ENCODE measurements around the gene RAB40C.

Gene RAB40C

DNA sequence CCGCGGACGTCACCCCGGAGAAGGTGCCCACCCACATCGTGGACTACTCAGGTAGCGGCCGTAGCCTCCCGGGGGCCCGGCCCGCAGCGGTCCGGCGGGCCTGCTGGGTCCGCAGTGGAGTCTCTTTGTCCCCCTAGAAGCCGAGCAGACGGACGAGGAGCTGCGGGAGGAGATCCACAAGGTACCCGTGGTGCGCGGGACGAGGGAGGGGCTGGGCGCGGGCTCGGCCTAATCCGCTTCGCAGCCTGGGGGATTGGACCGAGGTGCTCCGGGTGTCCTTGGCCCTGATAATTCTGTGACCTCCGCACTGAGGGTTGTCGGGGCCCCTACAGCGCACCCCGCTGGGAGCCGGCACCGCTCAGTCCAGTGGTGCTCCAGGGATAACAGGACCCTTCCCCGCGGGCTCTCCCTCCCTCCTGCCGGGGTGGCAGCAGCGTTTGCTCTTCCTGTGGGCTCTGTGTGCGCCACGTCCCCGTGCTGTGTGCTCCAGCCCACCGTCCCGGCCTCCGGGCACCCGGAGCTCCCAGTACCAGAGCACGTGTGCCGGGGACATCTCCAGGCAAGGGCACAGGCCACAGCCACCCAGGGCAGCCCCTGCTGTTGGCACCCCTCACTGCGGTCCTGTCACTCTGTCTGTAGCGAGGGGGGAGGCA lies 78.8 kb downstream of the RAB40C start:
- H3K4me3 ChIP-seq: peak overlapping the region; percentile 94
- TF ChIP-seq FOXP2 (optimal IDR thresholded peaks at IDR 0.05; ENCODE audit: control extremely low read depth, extremely low read length, insufficient read depth) (no peak), EZH2 (IDR thresholded peaks at IDR 0.05) (no peak), POLR2AphosphoS5 (IDR thresholded peaks at IDR 0.05; ENCODE audit: borderline replicate concordance, low read depth, low read length) (no peak)
- peak overlapping the region; percentile 83 for H3K27ac ChIP-seq
- H3K9me3 ChIP-seq (ENCODE audit: low read depth, low read length): no peaks in the 10 kb centered on the region
- no peak for DNase-seq (ENCODE audit: low read depth, low spot score)
- peak overlapping the region; percentile 98 for H3K9ac ChIP-seq (ENCODE audit: insufficient read length)
- peaks cover 42% of the 10 kb centered on the region; the same call in 1 of the 2 replicates for H3K36me3 ChIP-seq (ENCODE audit: insufficient read depth, low read length)

DNA sequence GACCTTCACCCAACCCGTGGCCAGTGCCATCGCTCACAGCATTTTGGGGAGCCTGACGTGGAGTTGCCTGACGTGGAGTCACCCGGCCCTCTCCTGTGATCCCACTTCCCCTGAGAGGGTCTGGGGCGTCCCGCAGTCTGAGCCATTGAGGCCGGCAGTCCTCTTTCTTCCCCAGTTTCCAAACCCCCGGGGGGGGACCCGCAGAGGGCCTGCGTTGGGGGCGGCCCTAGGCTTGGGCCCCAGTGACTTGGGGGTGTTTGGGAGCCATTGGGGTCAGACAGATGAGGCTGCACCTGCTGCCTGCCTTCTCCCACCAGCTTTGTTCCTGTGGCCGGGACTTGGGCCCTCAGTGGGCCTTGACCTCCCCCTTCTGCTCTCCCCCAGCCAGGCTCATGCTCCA lies 79.8 kb downstream of the RAB40C start:
- peaks cover 49% of the 10 kb centered on the region; the same call in 1 of the 2 replicates for H3K36me3 ChIP-seq (ENCODE audit: insufficient read depth, low read length)

DNA sequence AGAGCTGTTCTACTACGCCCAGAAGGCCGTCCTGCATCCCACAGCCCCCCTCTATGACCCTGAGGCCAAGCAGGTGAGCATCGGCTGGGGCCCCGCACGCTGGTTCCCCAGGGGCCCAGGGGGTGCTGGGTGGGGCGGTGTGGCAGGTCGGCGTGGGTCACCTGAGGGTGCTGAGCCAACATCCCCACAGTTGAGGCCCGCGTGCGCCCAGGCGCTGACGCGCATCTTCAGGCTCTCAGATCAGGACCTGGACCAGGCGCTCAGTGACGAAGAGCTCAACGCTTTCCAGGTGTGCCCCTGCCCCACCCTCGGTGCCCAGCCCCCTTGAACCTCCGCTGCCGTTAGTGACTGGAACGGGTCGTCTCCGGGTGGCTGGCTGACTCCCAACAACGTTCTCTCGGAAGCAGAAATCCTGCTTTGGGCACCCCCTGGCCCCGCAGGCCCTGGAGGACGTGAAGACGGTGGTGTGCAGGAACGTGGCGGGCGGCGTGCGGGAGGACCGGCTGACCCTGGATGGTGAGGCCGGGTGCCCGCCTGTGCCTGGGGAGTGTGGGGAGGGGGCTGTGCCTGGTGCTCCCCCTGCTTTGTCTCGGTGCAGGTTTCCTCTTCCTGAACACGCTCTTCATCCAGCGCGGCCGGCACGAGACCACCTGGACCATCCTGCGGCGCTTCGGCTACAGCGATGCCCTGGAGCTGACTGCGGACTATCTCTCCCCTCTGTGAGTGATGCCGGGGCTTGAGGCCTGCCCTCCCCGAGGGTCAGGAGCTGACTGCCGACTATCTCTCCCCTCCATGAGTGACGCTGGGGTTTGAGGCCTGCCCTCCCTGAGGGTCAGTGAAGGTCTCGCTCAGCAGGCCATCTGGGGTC lies 80.9 kb downstream of the RAB40C start:
- H3K9ac ChIP-seq (ENCODE audit: insufficient read length): no peak overlapping the region

More for the DNA sequence above, 79.8 kb downstream of the RAB40C start:
- H3K4me3 ChIP-seq: no peak overlapping the region
- no peaks in the 10 kb centered on the region for H3K9me3 ChIP-seq (ENCODE audit: low read depth, low read length)
- H3K9ac ChIP-seq (ENCODE audit: insufficient read length): no peak overlapping the region
- H3K27ac ChIP-seq: no peak overlapping the region
- TF ChIP-seq FOXP2 (optimal IDR thresholded peaks at IDR 0.05; ENCODE audit: control extremely low read depth, extremely low read length, insufficient read depth): no peak
- no peak for TF ChIP-seq POLR2AphosphoS5 (IDR thresholded peaks at IDR 0.05; ENCODE audit: borderline replicate concordance, low read depth, low read length)
- DNase-seq (ENCODE audit: low read depth, low spot score): no peak

DNA sequence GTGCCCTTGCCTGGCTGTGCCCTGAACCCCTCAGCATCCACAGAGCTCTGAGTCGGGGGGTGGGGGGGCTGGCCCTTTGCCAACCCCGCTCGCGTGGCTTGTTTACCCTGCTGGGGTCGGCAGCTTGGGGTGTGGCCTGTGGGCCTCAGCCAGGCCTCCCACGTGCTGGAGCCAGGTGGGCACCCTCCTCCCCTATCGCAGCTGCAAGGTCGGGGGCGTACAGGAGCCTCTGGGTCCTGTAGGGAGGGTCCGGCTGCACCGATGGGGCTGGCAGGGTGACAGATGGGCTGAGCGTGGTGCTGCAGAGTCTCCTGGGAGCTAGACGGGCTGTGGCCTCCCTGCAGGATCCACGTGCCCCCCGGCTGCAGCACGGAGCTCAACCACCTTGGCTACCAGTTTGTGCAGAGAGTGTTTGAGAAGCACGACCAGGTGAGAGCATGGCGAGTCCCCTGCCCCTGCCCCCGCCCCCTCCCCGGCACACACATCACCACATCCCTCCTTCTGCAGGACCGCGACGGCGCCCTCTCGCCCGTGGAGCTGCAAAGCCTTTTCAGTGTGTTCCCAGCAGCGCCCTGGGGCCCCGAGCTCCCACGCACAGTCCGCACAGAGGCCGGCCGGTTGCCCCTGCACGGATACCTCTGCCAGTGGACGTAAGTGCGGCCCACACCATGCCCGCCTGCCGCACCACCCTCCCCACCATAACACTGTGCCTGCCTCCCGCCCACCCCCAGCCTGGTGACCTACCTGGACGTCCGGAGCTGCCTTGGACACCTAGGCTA lies 81.7 kb downstream of the RAB40C start:
- TF ChIP-seq FOXP2 (optimal IDR thresholded peaks at IDR 0.05; ENCODE audit: control extremely low read depth, extremely low read length, insufficient read depth) (no peak), POLR2AphosphoS5 (IDR thresholded peaks at IDR 0.05; ENCODE audit: borderline replicate concordance, low read depth, low read length) (no peak), EZH2 (IDR thresholded peaks at IDR 0.05) (no peak)
- Histone ChIP-seq H3K27ac (no peak overlapping the region), H3K4me3 (no peak overlapping the region), H3K9ac (ENCODE audit: insufficient read length) (no peak overlapping the region), H3K9me3 (ENCODE audit: low read depth, low read length) (no peaks in the 10 kb centered on the region), H3K36me3 (ENCODE audit: insufficient read depth, low read length) (peaks cover 49% of the 10 kb centered on the region; the same call in 1 of the 2 replicates)
- DNase-seq (ENCODE audit: low read depth, low spot score): no peak

More for the DNA sequence above, 80.9 kb downstream of the RAB40C start:
- no peak overlapping the region for H3K27ac ChIP-seq
- H3K36me3 ChIP-seq (ENCODE audit: insufficient read depth, low read length): peaks cover 49% of the 10 kb centered on the region; the same call in 1 of the 2 replicates
- no peak for DNase-seq (ENCODE audit: low read depth, low spot score)
- no peak overlapping the region for H3K4me3 ChIP-seq
- H3K9me3 ChIP-seq (ENCODE audit: low read depth, low read length): no peaks in the 10 kb centered on the region
- TF ChIP-seq FOXP2 (optimal IDR thresholded peaks at IDR 0.05; ENCODE audit: control extremely low read depth, extremely low read length, insufficient read depth) (no peak), POLR2AphosphoS5 (IDR thresholded peaks at IDR 0.05; ENCODE audit: borderline replicate concordance, low read depth, low read length) (no peak), EZH2 (IDR thresholded peaks at IDR 0.05) (no peak)

DNA sequence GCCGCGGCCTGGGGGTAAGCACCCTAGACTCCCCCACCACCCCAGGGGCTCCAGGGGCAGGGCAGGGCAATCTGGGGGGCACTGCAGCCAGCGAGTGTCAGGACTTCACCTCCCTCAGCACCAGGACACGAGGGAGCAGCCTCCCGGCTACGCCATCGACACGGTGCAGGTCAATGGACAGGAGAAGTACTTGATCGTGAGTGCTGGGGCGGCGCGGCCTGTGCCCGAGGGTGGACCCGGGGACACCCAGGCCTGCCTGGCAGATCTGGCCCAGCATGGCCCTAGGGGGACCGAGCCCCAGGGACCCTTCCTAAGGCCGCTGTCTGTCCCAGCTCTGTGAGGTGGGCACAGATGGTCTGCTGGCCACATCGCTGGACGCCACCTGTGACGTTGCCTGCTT lies 82.5 kb downstream of the RAB40C start:
- Histone ChIP-seq H3K36me3 (ENCODE audit: insufficient read depth, low read length) (peaks cover 49% of the 10 kb centered on the region; the same call in 1 of the 2 replicates), H3K27ac (no peak overlapping the region)

DNA sequence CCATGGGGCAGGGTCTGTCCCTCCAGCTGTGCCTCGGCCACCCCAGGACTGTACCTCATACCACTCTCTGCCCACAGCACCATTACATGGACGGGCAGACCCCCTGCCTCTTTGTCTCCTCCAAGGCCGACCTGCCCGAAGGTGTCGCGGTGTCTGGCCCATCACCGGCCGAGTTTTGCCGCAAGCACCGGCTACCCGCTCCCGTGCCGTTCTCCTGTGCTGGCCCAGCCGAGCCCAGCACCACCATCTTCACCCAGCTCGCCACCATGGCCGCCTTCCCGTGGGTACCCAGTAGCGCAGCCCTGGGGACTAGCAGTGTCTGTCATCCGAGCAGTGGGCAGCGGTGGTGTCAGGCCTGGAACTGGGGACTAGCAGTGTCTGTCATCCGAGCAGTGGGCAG lies 83.0 kb downstream of the RAB40C start:
- no peak for DNase-seq (ENCODE audit: low read depth, low spot score)
- Histone ChIP-seq H3K36me3 (ENCODE audit: insufficient read depth, low read length) (peaks cover 49% of the 10 kb centered on the region; the same call in 1 of the 2 replicates), H3K4me3 (no peak overlapping the region), H3K9ac (ENCODE audit: insufficient read length) (no peak overlapping the region), H3K9me3 (ENCODE audit: low read depth, low read length) (no peaks in the 10 kb centered on the region), H3K27ac (no peak overlapping the region)
- no peak for TF ChIP-seq FOXP2 (optimal IDR thresholded peaks at IDR 0.05; ENCODE audit: control extremely low read depth, extremely low read length, insufficient read depth)
- no peak for TF ChIP-seq POLR2AphosphoS5 (IDR thresholded peaks at IDR 0.05; ENCODE audit: borderline replicate concordance, low read depth, low read length)
- TF ChIP-seq EZH2 (IDR thresholded peaks at IDR 0.05): no peak

More for the DNA sequence above, 82.5 kb downstream of the RAB40C start:
- no peak for DNase-seq (ENCODE audit: low read depth, low spot score)
- TF ChIP-seq EZH2 (IDR thresholded peaks at IDR 0.05): no peak
- TF ChIP-seq FOXP2 (optimal IDR thresholded peaks at IDR 0.05; ENCODE audit: control extremely low read depth, extremely low read length, insufficient read depth): no peak
- TF ChIP-seq POLR2AphosphoS5 (IDR thresholded peaks at IDR 0.05; ENCODE audit: borderline replicate concordance, low read depth, low read length): no peak
- no peak overlapping the region for H3K9ac ChIP-seq (ENCODE audit: insufficient read length)
- no peak overlapping the region for H3K4me3 ChIP-seq
- no peaks in the 10 kb centered on the region for H3K9me3 ChIP-seq (ENCODE audit: low read depth, low read length)

DNA sequence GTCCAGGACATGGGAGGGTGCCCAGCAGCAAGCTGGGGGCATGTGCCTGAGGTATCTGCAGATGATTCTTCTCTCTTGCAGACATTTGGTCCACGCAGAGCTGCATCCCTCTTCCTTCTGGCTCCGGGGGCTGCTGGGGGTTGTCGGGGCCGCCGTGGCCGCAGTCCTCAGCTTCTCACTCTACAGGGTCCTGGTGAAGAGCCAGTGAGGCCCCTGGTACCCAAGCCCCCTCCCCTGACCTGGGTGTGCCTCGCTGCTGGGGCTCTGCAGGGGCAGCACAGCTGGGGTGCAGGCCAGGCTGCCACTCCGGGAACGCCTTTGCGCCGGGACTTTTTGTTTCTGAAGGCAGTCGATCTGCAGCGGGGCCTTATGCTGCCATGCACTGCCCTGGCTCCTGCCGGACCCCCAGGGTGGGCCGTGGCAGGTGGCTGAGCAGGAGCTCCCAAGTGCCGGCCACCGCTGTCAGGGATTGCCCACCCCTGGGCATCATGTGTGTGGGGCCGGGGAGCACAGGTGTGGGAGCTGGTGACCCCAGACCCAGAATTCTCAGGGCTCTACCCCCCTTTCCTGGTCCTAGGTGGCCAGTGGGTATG lies 83.6 kb downstream of the RAB40C start:
- H3K36me3 ChIP-seq (ENCODE audit: insufficient read depth, low read length): peaks cover 49% of the 10 kb centered on the region; the same call in 1 of the 2 replicates
- no peak for DNase-seq (ENCODE audit: low read depth, low spot score)
- TF ChIP-seq FOXP2 (optimal IDR thresholded peaks at IDR 0.05; ENCODE audit: control extremely low read depth, extremely low read length, insufficient read depth) (no peak), EZH2 (IDR thresholded peaks at IDR 0.05) (no peak), POLR2AphosphoS5 (IDR thresholded peaks at IDR 0.05; ENCODE audit: borderline replicate concordance, low read depth, low read length) (no peak)
- no peak overlapping the region for H3K9ac ChIP-seq (ENCODE audit: insufficient read length)
- 0 out of 2 replicates have a peak overlapping the region, but pooled peaks have one; percentile 8 for H3K27ac ChIP-seq
- no peak overlapping the region for H3K4me3 ChIP-seq
- no peaks in the 10 kb centered on the region for H3K9me3 ChIP-seq (ENCODE audit: low read depth, low read length)
